HepG2 (cell line): Measurements from ENCODE around the gene KDM3A. TPM values are rescaled to one million over a fixed set of nuclear protein-coding genes. Genes with fewer than 3 reads are reported as not detected.

Source experiments
- E2F2 ChIP-seq: sonication (generic); formaldehyde crosslinking; IDR thresholded peaks from 2 replicates; pipeline ENCODE4 v1.4.0; 2020; ENCODE audit warnings: missing genetic modification reagents, borderline replicate concordance
- HDAC2 ChIP-seq: sonication (generic); formaldehyde crosslinking; IDR thresholded peaks from 2 replicates; pipeline ENCODE4 v1.4.0; 2020; ENCODE audit warnings: missing genetic modification reagents
- HHEX ChIP-seq: IDR thresholded peaks from 2 replicates; pipeline ENCODE4 v1.6.1; 2016; ENCODE audit warnings: control low read depth
- HNRNPUL1 ChIP-seq: fragments of 200-400 bp; formaldehyde crosslinking; IDR thresholded peaks from 2 replicates; pipeline ENCODE4 v1.6.1; 2017; ENCODE audit warnings: low read depth, mild to moderate bottlenecking, low read length, moderate library complexity
- ISL2 ChIP-seq: sonication (generic); formaldehyde crosslinking; IDR thresholded peaks from 2 replicates; pipeline ENCODE4 v1.5.0; 2020; ENCODE audit warnings: missing genetic modification reagents
- MYPOP ChIP-seq: sonication (generic); formaldehyde crosslinking; IDR thresholded peaks from 2 replicates; pipeline ENCODE4 v1.8.1; 2023; ENCODE audit warnings: mild to moderate bottlenecking, moderate library complexity, missing genetic modification reagents
- MZF1 ChIP-seq: sonication (generic); formaldehyde crosslinking; IDR thresholded peaks from 2 replicates; pipeline ENCODE4 v1.8.1; 2023; ENCODE audit warnings: mild to moderate bottlenecking, missing genetic modification reagents, borderline replicate concordance
- PCBP1 ChIP-seq: fragments of 200-400 bp; formaldehyde crosslinking; IDR thresholded peaks from 2 replicates; pipeline ENCODE4 v1.6.1; 2017; ENCODE audit warnings: mild to moderate bottlenecking, low read depth, low read length, borderline replicate concordance
- RBM22 ChIP-seq: fragments of 200-400 bp; formaldehyde crosslinking; optimal IDR thresholded peaks from 2 replicates; pipeline ENCODE3; 2017; ENCODE audit warnings: mild to moderate bottlenecking, low read length, moderate library complexity
- RCOR2 ChIP-seq: IDR thresholded peaks from 2 replicates; pipeline ENCODE4 v1.6.1; 2016; ENCODE audit warnings: missing biosample characterization, missing genetic modification reagents
- RELA ChIP-seq: sonication (generic); formaldehyde crosslinking; IDR thresholded peaks from 2 replicates; pipeline ENCODE4 v1.4.0; 2020; ENCODE audit warnings: missing genetic modification reagents
- REPIN1 ChIP-seq: sonication (generic); formaldehyde crosslinking; IDR thresholded peaks from 2 replicates; pipeline ENCODE4 v1.8.0; 2022; ENCODE audit warnings: missing genetic modification reagents, low read depth, mild to moderate bottlenecking, borderline replicate concordance
- SIN3A ChIP-seq: IDR thresholded peaks from 2 replicates; pipeline ENCODE4 v1.6.1; 2011; ENCODE audit warnings: low read depth, mild to moderate bottlenecking, control low read depth, low read length, borderline replicate concordance
- SP5 ChIP-seq: IDR thresholded peaks from 2 replicates; pipeline ENCODE4 v1.6.1; 2016; ENCODE audit warnings: low read depth, borderline replicate concordance
- SUZ12 ChIP-seq: fragments of 150-350 bp; IDR thresholded peaks from 2 replicates; pipeline ENCODE4 v1.6.1; 2014; ENCODE audit warnings: low read depth, low read length
- TAF1 ChIP-seq: sonication (generic); formaldehyde crosslinking; IDR thresholded peaks from 2 replicates; pipeline ENCODE4 v1.4.0; 2020; ENCODE audit warnings: missing genetic modification reagents
- TCF12 ChIP-seq, 2 experiments: fragments of 450-650 bp in 1 of 2; sonication (generic) in 1 of 2; formaldehyde crosslinking in 1 of 2; IDR thresholded peaks; 2 replicates each; pipeline versions ENCODE4 v1.6.1 to v1.8.0; 2017 to 2022; ENCODE audit warnings: antibody characterized with exemption in 1 of 2, mild to moderate bottlenecking in 1 of 2, missing genetic modification reagents in 1 of 2, moderate library complexity in 1 of 2
- TGIF2 ChIP-seq: IDR thresholded peaks from 2 replicates; pipeline ENCODE4 v1.6.1; 2016; ENCODE audit warnings: control low read depth, missing compliant biosample characterization
- TSC22D2 ChIP-seq: sonication (generic); formaldehyde crosslinking; IDR thresholded peaks from 2 replicates; pipeline ENCODE4 v1.5.1; 2020; ENCODE audit warnings: missing genetic modification reagents, mild to moderate bottlenecking, borderline replicate concordance
- WIZ ChIP-seq: sonication (generic); formaldehyde crosslinking; IDR thresholded peaks from 2 replicates; pipeline ENCODE4 v1.5.1; 2020; ENCODE audit warnings: mild to moderate bottlenecking, missing genetic modification reagents
- ZNF17 ChIP-seq: sonication (generic); formaldehyde crosslinking; IDR thresholded peaks from 2 replicates; pipeline ENCODE4 v1.5.0; 2020; ENCODE audit warnings: mild to moderate bottlenecking, missing genetic modification reagents
- ZNF260 ChIP-seq: sonication (generic); formaldehyde crosslinking; IDR thresholded peaks from 2 replicates; pipeline ENCODE4 v1.4.0; 2020; ENCODE audit warnings: missing genetic modification reagents, low read depth, mild to moderate bottlenecking, borderline replicate concordance
- ZNF263 ChIP-seq: sonication (generic); formaldehyde crosslinking; IDR thresholded peaks from 2 replicates; pipeline ENCODE4 v1.4.0; 2020; ENCODE audit warnings: missing genetic modification reagents
- ZNF512B ChIP-seq: sonication (generic); formaldehyde crosslinking; IDR thresholded peaks from 2 replicates; pipeline ENCODE4 v1.5.1; 2020; ENCODE audit warnings: missing genetic modification reagents, mild to moderate bottlenecking, borderline replicate concordance
- ZNF547 ChIP-seq: sonication (generic); formaldehyde crosslinking; IDR thresholded peaks from 2 replicates; pipeline ENCODE4 v1.5.1; 2020; ENCODE audit warnings: mild to moderate bottlenecking, missing genetic modification reagents
- ZNF749 ChIP-seq: sonication (generic); formaldehyde crosslinking; IDR thresholded peaks from 2 replicates; pipeline ENCODE4 v1.8.0; 2022; ENCODE audit warnings: mild to moderate bottlenecking, missing genetic modification reagents, moderate library complexity, borderline replicate concordance
- polyA plus RNA-seq, 8 experiments: library from polyadenylated mRNA; depleted of rRNA in 3 of 8; stranded (reverse) in 7 of 8; unstranded in 1 of 8; fragments of >200 nt; fragmentation: Illumina TruSeq in 4 of 8; extraction: Trizol in 4 of 8; gene quantifications; 2 replicates each; pipeline versions ENCODE4 v1.2.1 to v1.2.3, GENCODE V29; 2011 to 2016; ENCODE audit warnings: low read depth in 4 of 8, missing spikeins in 1 of 8, mixed read lengths in 1 of 8; ENCODE audit not compliant: insufficient read depth in 1 of 8
- total RNA-seq, 5 experiments: library from RNA; depleted of rRNA; stranded (reverse); fragments of >200 nt; fragmentation: Illumina TruSeq; extraction: Trizol; gene quantifications; 2 replicates each; pipeline ENCODE4 v1.2.3, GENCODE V29; 2016; ENCODE audit warnings: low read depth in 1 of 5

KDM3A gene
- total and polyA plus RNA-seq, 2 of the 13 experiments (the other 11 are each of a cell fraction or from before 2014, with no cell fraction given), result 21.0 to 70.2 TPM

GRCh38 chr2:86440631-86441391, at the start of gene KDM3A (continued):
- TF ChIP-seq HHEX (CRISPR knock-in tag), result peak; percentile 82
- no peak for TF ChIP-seq SUZ12
- peak; percentile 97 for TF ChIP-seq ZNF263 (CRISPR knock-in tag)
- no peak for TF ChIP-seq HNRNPUL1
- peak; percentile 88 for TF ChIP-seq RCOR2
- no peak for TF ChIP-seq TCF12 (IDR thresholded peaks at IDR 0.05)
- TF ChIP-seq TCF12 (CRISPR knock-in tag; IDR thresholded peaks at IDR 0.05), result peak; percentile 44; the same call in 1 of the 2 replicates
- TF ChIP-seq SIN3A, result no peak; the same call in 1 of the 2 replicates
- TF ChIP-seq SP5 (CRISPR knock-in tag), result peak; percentile 77
- TF ChIP-seq ZNF17 (CRISPR knock-in tag), result peak; percentile 99
- peak; percentile 82; the same call in 1 of the 2 replicates for TF ChIP-seq MZF1
- peak; percentile 86 for TF ChIP-seq ZNF260
- no peak; the same call in 1 of the 2 replicates for TF ChIP-seq TAF1 (CRISPR knock-in tag)
- TF ChIP-seq WIZ (CRISPR knock-in tag), result peak; percentile 98
- no peak for TF ChIP-seq RBM22
- 0 out of 2 replicates have a peak, but pooled peaks have one; percentile 36 for TF ChIP-seq ZNF512B (CRISPR knock-in tag)
- TF ChIP-seq REPIN1, result peak; percentile 94; the same call in 1 of the 2 replicates
- TF ChIP-seq TGIF2 (CRISPR knock-in tag), result peak; percentile 97
- TF ChIP-seq HDAC2, result peak; percentile 90
- peak; percentile 83 for TF ChIP-seq ISL2 (CRISPR knock-in tag)
- TF ChIP-seq TSC22D2 (CRISPR knock-in tag), result peak; percentile 99
- peak; percentile 100 for TF ChIP-seq ZNF547 (CRISPR knock-in tag)
- TF ChIP-seq RELA (CRISPR knock-in tag), result no peak; the same call in 1 of the 2 replicates
- TF ChIP-seq MYPOP (CRISPR knock-in tag), result peak; percentile 98
- peak; percentile 99 for TF ChIP-seq ZNF749
- peak; percentile 99 for TF ChIP-seq PCBP1
- TF ChIP-seq E2F2 (CRISPR knock-in tag), result peak; percentile 79; the same call in 1 of the 2 replicates
